C1 segment of cervical spinal cord (tissue), 14 donors: ENCODE data around the gene EPHB1.
"Not testable (repeated sequence)": the region's sequence is repeated elsewhere in the genome, so short reads cannot be mapped to it uniquely, and the experiment has no call there.

Source experiments
- DNase-seq, 14 donors: peaks; one replicate each; lab custom pipeline; 2025; lab: John Stamatoyannopoulos, UW

Gene EPHB1

GRCh38 chr3:135039536-135039935 lies 244.5 kb downstream of the EPHB1 start:
- not testable (repeated sequence) for DNase-seq

- no peak for DNase-seq
Observed at GRCh38 chr3:135040321-135041240, 245.5 kb downstream of the EPHB1 start.

- DNase-seq: no peak
Observed at GRCh38 chr3:135041601-135042000, 246.5 kb downstream of the EPHB1 start.

DNA sequence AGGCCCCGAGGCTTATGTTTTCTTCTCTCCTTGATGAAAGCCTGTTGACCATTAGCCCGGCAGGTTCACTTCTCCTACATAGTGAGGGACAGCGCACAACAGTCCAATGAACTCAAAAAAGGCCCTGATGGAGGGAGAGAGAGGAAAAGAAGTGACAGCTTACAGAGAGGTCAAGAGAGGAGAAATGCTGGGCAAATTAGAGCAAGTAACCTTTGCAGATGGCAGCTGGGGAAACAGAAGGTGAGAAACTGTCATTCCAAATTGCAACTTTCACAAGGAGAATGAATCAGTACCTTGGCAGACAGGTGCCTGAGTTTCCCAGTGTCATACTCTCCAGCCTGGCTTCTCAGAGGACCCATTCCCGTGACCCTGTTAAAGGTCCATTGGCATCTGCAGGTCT lies 252.0 kb downstream of the EPHB1 start:
- DNase-seq: peak in 1 of 14 donors; percentile 69

DNA sequence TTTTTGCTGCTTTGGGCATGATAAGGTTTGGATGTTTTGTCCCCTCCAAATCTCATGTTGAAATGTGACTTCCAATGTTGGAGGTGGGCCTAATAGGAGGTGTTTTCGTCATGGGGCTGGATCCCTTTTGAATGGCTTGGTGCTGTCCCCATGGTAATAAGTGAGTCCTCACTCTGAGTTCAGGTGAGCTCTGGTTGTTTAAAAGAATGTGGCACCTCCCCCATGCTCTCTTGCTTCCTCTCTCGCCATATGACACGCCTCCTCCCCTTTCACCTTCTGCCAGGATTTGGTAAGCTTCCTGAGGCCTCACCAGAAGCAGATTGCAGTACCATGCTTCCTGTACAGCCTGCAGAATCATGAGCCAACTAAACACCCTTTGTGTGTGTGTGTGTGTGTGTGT lies 255.5 kb downstream of the EPHB1 start:
- no peak for DNase-seq

- no peak for DNase-seq
Observed at GRCh38 chr3:135051409-135051973, 256.4 kb downstream of the EPHB1 start.

- no peak for DNase-seq
Observed at GRCh38 chr3:135055449-135055848, 260.4 kb downstream of the EPHB1 start.

DNA sequence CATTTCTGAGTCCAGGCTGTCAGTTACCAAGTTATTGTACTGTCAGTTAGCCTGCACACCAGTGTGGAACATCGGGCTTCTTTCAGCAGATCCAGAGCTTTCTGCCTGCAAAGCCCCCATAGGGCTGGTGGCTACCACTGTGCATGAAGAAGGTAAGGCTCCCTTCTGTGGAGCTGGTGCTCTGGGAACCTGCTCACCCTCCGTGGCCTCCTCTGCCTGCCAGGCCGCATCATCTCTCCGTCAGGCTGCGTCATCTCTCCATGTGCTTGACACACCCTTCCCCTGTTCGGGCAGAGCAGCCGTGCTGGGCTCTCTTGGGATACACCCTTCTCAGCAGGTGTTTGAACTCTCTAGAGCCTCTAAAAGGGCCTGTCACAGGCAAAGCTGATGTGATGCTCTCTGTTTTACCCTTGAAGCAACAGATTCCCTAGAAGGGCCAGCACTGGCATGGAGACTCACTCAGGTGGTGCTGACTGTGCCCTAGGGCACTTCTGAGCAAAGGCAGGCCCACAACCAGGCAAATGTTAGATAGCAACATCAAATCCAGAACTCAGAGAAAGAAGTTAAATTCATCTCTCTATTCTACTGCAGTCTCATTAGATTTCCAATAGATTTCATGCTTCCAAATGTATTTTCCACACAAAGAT lies 261.1 kb downstream of the EPHB1 start:
- no peak for DNase-seq

GRCh38 chr3:135056733-135057310 lies 261.8 kb downstream of the EPHB1 start:
- no peak for DNase-seq

- no peak for DNase-seq
Observed at GRCh38 chr3:135057996-135058395, 262.9 kb downstream of the EPHB1 start.

GRCh38 chr3:135059580-135059979 lies 264.5 kb downstream of the EPHB1 start:
- DNase-seq: no peak

DNA sequence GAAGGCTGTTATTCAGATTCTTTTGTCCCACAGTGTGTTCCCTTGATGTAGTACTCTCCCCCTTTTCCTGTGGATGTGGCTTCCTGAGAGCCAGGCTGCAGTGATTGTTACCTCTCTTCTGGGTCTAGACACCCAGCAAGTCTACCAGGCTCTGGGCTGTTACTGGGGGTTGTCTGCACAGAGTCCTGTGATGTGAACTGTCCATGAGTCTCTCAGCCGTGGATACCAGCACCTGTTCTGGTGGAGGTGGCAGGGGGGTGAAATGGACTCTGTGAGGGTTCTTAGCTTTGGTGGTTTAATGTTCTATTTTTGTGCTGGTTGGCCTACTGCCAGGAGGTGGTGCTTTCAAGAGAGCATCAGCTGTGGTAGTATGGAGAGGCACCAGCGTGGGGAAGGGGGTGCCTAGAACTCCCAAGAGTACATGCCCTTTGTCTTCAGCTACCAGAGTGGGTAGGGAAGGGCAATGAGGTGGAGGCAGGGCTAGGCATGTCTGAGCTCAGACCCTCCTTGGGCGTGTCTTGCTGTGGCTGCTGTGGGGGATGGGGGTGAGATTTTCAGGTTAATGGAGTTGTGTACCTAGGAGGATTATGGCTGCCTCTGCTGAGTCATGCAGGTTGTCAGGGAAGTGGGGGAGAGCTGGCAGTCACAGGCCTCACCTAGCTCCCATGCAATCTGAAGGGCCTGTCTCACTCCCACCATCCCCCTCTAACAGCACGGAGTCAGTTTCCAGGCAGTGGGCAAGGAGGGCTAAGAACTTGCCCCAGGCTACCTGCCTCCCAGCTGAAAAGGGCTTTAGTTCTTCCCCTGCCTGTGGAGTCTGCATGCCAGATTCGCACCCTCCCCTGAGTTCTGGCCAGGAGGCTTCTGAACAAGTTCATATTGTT lies 272.0 kb downstream of the EPHB1 start:
- DNase-seq: not testable (repeated sequence)

- DNase-seq: no peak
Observed at GRCh38 chr3:135068011-135068410, 273.0 kb downstream of the EPHB1 start.

GRCh38 chr3:135069406-135069805 lies 274.3 kb downstream of the EPHB1 start:
- DNase-seq: no peak

GRCh38 chr3:135071483-135071882 lies 276.4 kb downstream of the EPHB1 start:
- no peak for DNase-seq

- no peak for DNase-seq
Observed at GRCh38 chr3:135072431-135072830, 277.4 kb downstream of the EPHB1 start.

DNA sequence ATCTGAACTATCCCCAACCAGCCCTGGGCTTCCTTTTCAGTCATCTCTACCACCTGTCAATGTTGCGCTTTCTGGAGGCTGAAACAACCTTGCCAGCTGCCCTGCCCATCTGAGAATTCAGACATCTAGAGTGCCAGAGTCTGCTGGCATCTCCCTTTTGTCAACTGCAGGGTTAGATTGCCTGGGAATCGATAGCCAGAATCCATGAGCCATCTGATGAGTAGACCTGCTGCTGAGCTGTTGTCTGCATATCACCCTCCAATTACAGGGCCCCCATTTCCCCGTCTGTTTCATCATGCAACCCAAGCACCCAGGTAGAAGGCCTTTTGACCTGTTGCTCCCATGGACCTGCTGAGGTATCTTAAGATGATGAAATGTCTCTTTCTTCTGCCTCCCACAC lies 280.1 kb downstream of the EPHB1 start:
- peak in 1 of 14 donors; percentile 22 for DNase-seq

DNA sequence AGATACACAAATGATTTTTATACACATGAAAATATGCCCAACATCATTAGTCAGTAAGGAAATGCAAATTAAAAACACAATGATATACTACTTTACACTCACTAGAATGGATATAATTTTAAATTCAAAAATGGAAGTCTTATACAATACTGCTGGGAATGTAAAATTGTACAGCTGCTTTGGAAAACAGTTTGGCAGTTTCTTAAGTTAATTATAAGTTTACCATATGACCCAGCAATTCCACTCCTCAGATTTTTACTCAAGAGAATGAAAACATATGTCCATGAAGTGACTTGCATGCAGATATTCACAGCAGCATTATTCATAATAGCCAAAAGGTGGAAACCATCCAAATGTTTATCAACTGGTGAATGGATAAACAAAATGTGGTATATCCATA lies 281.3 kb downstream of the EPHB1 start:
- no peak for DNase-seq

- no peak for DNase-seq
Observed at GRCh38 chr3:135077186-135077585, 282.1 kb downstream of the EPHB1 start.

GRCh38 chr3:135078283-135078682 lies 283.2 kb downstream of the EPHB1 start:
- no peak for DNase-seq

GRCh38 chr3:135079095-135079494 lies 284.0 kb downstream of the EPHB1 start:
- no peak for DNase-seq
